Small intestine (tissue), 7 donors: ENCODE results near the gene ADARB2. TPM values are rescaled to one million over a fixed set of nuclear protein-coding genes. Genes with fewer than 3 reads are reported as not detected.

Experiments
- DNase-seq, 2 donors: peaks; one replicate each; pipeline versions ENCODE4 v3.0.0 to v3.0.0-alpha.2; 2013
- FAIRE-seq: peaks from 2 replicates; lab custom pipeline; 2012; peaks lifted over from hg19 to GRCh38; lab: Jason Lieb, UNC
- H3K27ac ChIP-seq, 3 donors: one replicate each; pipeline ENCODE4 v1.5.1; 2013; ENCODE audit warnings: low read length in 2 of 3, mild to moderate bottlenecking in 2 of 3, control low read depth in 1 of 3, inconsistent platforms in 1 of 3, low read depth in 1 of 3, moderate library complexity in 1 of 3
- H3K27me3 ChIP-seq, 3 donors: one replicate each; pipeline ENCODE4 v1.6.1; 2013; ENCODE audit warnings: low read length in 3 of 3, inconsistent platforms in 1 of 3; ENCODE audit not compliant: control insufficient read depth in 3 of 3, insufficient read depth in 3 of 3
- H3K36me3 ChIP-seq, 3 donors: one replicate each; pipeline ENCODE4 v1.6.1; 2013; ENCODE audit warnings: low read length in 3 of 3, inconsistent platforms in 1 of 3, low read depth in 1 of 3, mild to moderate bottlenecking in 1 of 3, moderate library complexity in 1 of 3; ENCODE audit not compliant: control insufficient read depth in 3 of 3, insufficient read depth in 2 of 3
- H3K4me1 ChIP-seq, 3 donors: one replicate each; pipeline ENCODE4 v1.6.1; 2013; ENCODE audit warnings: low read length in 2 of 3, inconsistent platforms in 1 of 3, low read depth in 1 of 3, mild to moderate bottlenecking in 1 of 3, moderate library complexity in 1 of 3; ENCODE audit not compliant: control insufficient read depth in 3 of 3, insufficient read depth in 2 of 3
- H3K4me3 ChIP-seq, 3 donors: one replicate each; pipeline ENCODE4 v1.5.1; 2013; ENCODE audit warnings: low read length in 3 of 3, control low read depth in 1 of 3, inconsistent platforms in 1 of 3, low read depth in 1 of 3, mild to moderate bottlenecking in 1 of 3, moderate library complexity in 1 of 3
- H3K9me3 ChIP-seq, 2 donors: one replicate each; pipeline ENCODE4 v1.6.1; 2013; ENCODE audit warnings: low read depth in 1 of 2, low read length in 1 of 2; ENCODE audit not compliant: control insufficient read depth in 2 of 2, insufficient read depth in 1 of 2
- WGBS, 3 donors: extraction: QIAGEN DNeasy Blood & Tissue Kit; methylation state at CpG; one replicate each; pipeline ENCODE4 v1.1.7; 2013; 5-methylcytosine and 5-hydroxymethylcytosine counted together
- polyA plus RNA-seq, 4 donors: library from polyadenylated mRNA; stranded (reverse) in 3 of 4; unstranded in 1 of 4; fragments of 200-250 nt in 3 of 4; fragments of 120-200 nt in 1 of 4; gene quantifications; one replicate each; pipeline versions ENCODE4 v1.2.1 to v1.2.3, GENCODE V29; 2013
- donor health status: healthy with polysubstance abuse.
- donor health status: control.
- donor health status: control.
- donor health status: Bipolar disorder and iron deficiency.
- donor health status: healthy.

ADARB2 gene
- polyA plus RNA-seq, 4 donors = 0.35 to 1.8 (median 0.94) TPM

GRCh38 chr10:1483826-1484225, 253.5 kb downstream of the ADARB2 start:
- H3K27ac ChIP-seq = no peak overlapping the region
- 62 to 82% (median 72%) methylated on average over 7 of the region's 7 CpGs for WGBS, 3 donors
- no peak overlapping the region for H3K4me3 ChIP-seq
- DNase-seq = no peak
- no peaks in the 10 kb centered on the region for H3K4me1 ChIP-seq
- H3K36me3 ChIP-seq = no peaks in the 10 kb centered on the region
- no peaks in the 10 kb centered on the region for H3K27me3 ChIP-seq
- FAIRE-seq = no peak
- H3K9me3 ChIP-seq = peaks cover 0 to 2% of the 10 kb centered on the region in 2 donors

GRCh38 chr10:1483246-1483645, 254.1 kb downstream of the ADARB2 start:
- FAIRE-seq (no peak), DNase-seq (no peak)
- no peak overlapping the region for H3K4me3 ChIP-seq
- no peak overlapping the region for H3K27ac ChIP-seq
- H3K9me3 ChIP-seq = peaks cover 0 to 6% of the 10 kb centered on the region in 2 donors
- H3K4me1 ChIP-seq = no peaks in the 10 kb centered on the region
- no peaks in the 10 kb centered on the region for H3K27me3 ChIP-seq
- no peaks in the 10 kb centered on the region for H3K36me3 ChIP-seq
- 59 to 75% (median 72%) methylated on average over 10 of the region's 10 CpGs for WGBS, 3 donors

- H3K36me3 ChIP-seq = no peaks in the 10 kb centered on the region
- no peak for FAIRE-seq
- peaks cover 0 to 3% (median 0%) of the 10 kb centered on the region in 3 donors for H3K27me3 ChIP-seq
- no peak for DNase-seq
- 85 to 92% (median 91%) methylated on average over 9 of the region's 9 CpGs for WGBS, 3 donors
- peaks cover 0 to 6% of the 10 kb centered on the region in 2 donors for H3K9me3 ChIP-seq
- H3K4me1 ChIP-seq = no peaks in the 10 kb centered on the region
- no peak overlapping the region for H3K27ac ChIP-seq
- H3K4me3 ChIP-seq = no peak overlapping the region
Measured at GRCh38 chr10:1477578-1477977, 259.7 kb downstream of the ADARB2 start.

GRCh38 chr10:1476455-1476803, 260.9 kb downstream of the ADARB2 start:
- no peak overlapping the region for H3K27ac ChIP-seq
- peaks cover 0 to 3% (median 0%) of the 10 kb centered on the region in 3 donors for H3K27me3 ChIP-seq
- WGBS, 3 donors = 43 to 60% (median 54%) methylated on average over 13 of the region's 13 CpGs
- H3K4me1 ChIP-seq = no peaks in the 10 kb centered on the region
- H3K36me3 ChIP-seq = no peaks in the 10 kb centered on the region
- peaks cover 0 to 6% of the 10 kb centered on the region in 2 donors for H3K9me3 ChIP-seq
- DNase-seq = no peak
- FAIRE-seq = no peak
- no peak overlapping the region for H3K4me3 ChIP-seq

- Histone ChIP-seq H3K4me3 (no peak overlapping the region), H3K27ac (no peak overlapping the region), H3K36me3 (no peaks in the 10 kb centered on the region), H3K9me3 (peaks cover 0 to 6% of the 10 kb centered on the region in 2 donors), H3K4me1 (no peaks in the 10 kb centered on the region), H3K27me3 (peaks cover 0 to 3% (median 0%) of the 10 kb centered on the region in 3 donors)
- DNase-seq (no peak), FAIRE-seq (no peak)
- WGBS, 3 donors = 20 to 29% (median 21%) methylated on average over 6 of the region's 6 CpGs
Measured at GRCh38 chr10:1475771-1476454, 261.4 kb downstream of the ADARB2 start.

DNA sequence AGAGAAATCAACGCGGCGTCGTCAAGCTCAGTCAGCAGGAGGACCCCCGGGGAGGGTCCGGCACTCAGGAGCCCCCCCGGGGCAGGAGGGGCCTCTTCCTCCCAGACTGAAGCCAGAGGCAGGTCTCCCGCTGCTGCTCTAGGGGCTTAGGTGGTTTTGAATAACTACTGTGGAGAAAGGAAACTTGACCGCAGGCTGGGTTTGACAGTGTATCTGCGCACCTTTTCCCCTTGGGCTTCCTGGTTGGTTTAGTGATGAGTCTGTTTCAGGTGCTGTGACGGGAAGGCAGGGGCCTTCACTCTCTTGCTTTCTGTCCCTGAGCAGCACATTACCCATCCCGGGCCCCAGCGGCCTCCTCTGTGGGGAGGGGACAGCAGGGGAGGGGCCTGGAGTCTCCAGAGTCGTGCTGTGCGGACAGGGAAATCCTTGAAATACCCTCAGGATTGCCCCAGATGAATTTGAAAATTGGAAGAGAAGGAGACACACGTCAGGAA, 262.2 kb downstream of the ADARB2 start:
- no peak for FAIRE-seq
- whole genome bisulfite sequencing, 3 donors = 35 to 62% (median 60%) methylated on average over 16 of the region's 16 CpGs

GRCh38 chr10:1474376-1475097, 262.8 kb downstream of the ADARB2 start:
- no peak for DNase-seq
- Histone ChIP-seq H3K9me3 (peaks cover 0 to 6% of the 10 kb centered on the region in 2 donors), H3K36me3 (no peaks in the 10 kb centered on the region), H3K27me3 (peaks cover 0 to 3% (median 0%) of the 10 kb centered on the region in 3 donors), H3K27ac (no peak overlapping the region), H3K4me1 (no peaks in the 10 kb centered on the region), H3K4me3 (no peak overlapping the region)
- 70 to 78% (median 76%) methylated on average over 34 to 36 of the region's 36 CpGs for WGBS, 3 donors
- no peak for FAIRE-seq

More for the DNA sequence above, 262.2 kb downstream of the ADARB2 start:
- DNase-seq = no peak
- Histone ChIP-seq H3K9me3 (peaks cover 0 to 6% of the 10 kb centered on the region in 2 donors), H3K27ac (no peak overlapping the region), H3K27me3 (peaks cover 0 to 3% (median 0%) of the 10 kb centered on the region in 3 donors), H3K4me1 (no peaks in the 10 kb centered on the region), H3K4me3 (no peak overlapping the region), H3K36me3 (no peaks in the 10 kb centered on the region)

DNA sequence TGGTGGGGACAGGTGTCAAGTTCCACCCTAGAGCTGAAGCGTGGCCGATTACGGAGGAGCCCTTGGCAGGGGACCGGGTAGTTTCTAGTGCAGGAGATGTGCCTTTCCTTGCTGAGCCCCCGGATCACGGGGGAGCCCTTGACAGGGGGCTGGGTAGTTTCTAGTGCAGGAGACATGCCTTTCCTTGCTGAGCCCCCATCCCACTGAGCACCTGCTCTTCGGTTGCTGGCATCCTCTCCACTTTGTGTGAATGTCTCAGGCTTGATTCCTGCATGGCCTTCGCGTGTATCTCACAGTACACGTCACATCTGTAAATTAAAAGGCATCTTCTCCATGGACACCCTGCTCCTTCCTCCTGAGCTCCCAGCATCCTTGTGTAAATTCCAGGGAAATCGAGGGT, 263.5 kb downstream of the ADARB2 start:
- 77 to 83% (median 81%) methylated on average over 11 of the region's 11 CpGs for WGBS, 3 donors
- H3K36me3 ChIP-seq = no peaks in the 10 kb centered on the region
- DNase-seq = no peak
- H3K4me3 ChIP-seq = no peak overlapping the region
- peaks cover 0 to 4% of the 10 kb centered on the region in 2 donors for H3K9me3 ChIP-seq
- no peaks in the 10 kb centered on the region for H3K4me1 ChIP-seq
- no peak overlapping the region for H3K27ac ChIP-seq
- no peak for FAIRE-seq
- H3K27me3 ChIP-seq = peaks cover 0 to 3% (median 0%) of the 10 kb centered on the region in 3 donors
